Smooth muscle cell (in vitro differentiated cells): ENCODE results near the gene PGM1. TPM values are rescaled to one million over a fixed set of nuclear protein-coding genes. Genes with fewer than 3 reads are reported as not detected.

Experiments used
- DNase-seq: peaks from one replicate; lab custom pipeline; 2025; ENCODE audit not compliant: unreplicated experiment; lab: John Stamatoyannopoulos, UW
- H2AFZ ChIP-seq: fragments of 200-600 bp; sonication (generic); 2 replicates; pipeline ENCODE4 v1.6.0; 2016; ENCODE audit warnings: antibody characterized with exemption, low read depth, mild to moderate bottlenecking
- H3F3A ChIP-seq: fragments of 200-600 bp; sonication (generic); 2 replicates; pipeline ENCODE4 v1.6.0; 2017; ENCODE audit warnings: antibody characterized with exemption, low read depth
- H3K27ac ChIP-seq: fragments of 200-600 bp; sonication (generic); 2 replicates; pipeline ENCODE4 v1.5.1; 2016; ENCODE audit warnings: low read depth, mild to moderate bottlenecking
- H3K27me3 ChIP-seq: fragments of 200-600 bp; sonication (generic); 2 replicates; pipeline ENCODE4 v1.6.1; 2016; ENCODE audit warnings: low read depth, mild to moderate bottlenecking
- H3K36me3 ChIP-seq: fragments of 200-600 bp; sonication (generic); 2 replicates; pipeline ENCODE4 v1.5.1; 2016; ENCODE audit warnings: low read depth
- H3K4me1 ChIP-seq: fragments of 200-600 bp; sonication (generic); 2 replicates; pipeline ENCODE4 v1.5.1; 2016; ENCODE audit warnings: low read depth
- H3K4me2 ChIP-seq: fragments of 200-600 bp; sonication (generic); 2 replicates; pipeline ENCODE4 v1.6.0; 2016; ENCODE audit warnings: mild to moderate bottlenecking
- H3K4me3 ChIP-seq: fragments of 200-600 bp; sonication (generic); 2 replicates; pipeline ENCODE4 v1.5.1; 2016; ENCODE audit warnings: mild to moderate bottlenecking
- H3K79me2 ChIP-seq: fragments of 200-600 bp; sonication (generic); 2 replicates; pipeline ENCODE4 v1.6.0; 2016; ENCODE audit warnings: low read depth, mild to moderate bottlenecking
- H3K9ac ChIP-seq: fragments of 200-600 bp; sonication (generic); 2 replicates; pipeline ENCODE4 v1.6.0; 2016; ENCODE audit warnings: low read depth
- H3K9me3 ChIP-seq: fragments of 200-600 bp; sonication (generic); replicated peaks from 2 replicates; pipeline ENCODE4 v1.5.1; 2016; ENCODE audit warnings: low read depth
- H4K20me1 ChIP-seq: fragments of 200-600 bp; sonication (generic); 2 replicates; pipeline ENCODE4 v1.6.0; 2016; ENCODE audit warnings: low read depth
- WGBS: methylation state at CpG from one replicate; pipeline ENCODE4 v1.1.7; 2016; ENCODE audit warnings: low lambda C conversion rate; 5-methylcytosine and 5-hydroxymethylcytosine counted together
- polyA plus RNA-seq: library from polyadenylated mRNA; unstranded; fragments of >200 nt; fragmentation: Nextera tagmentation; extraction: Ambion mirVana; gene quantifications from 2 replicates; pipeline ENCODE4 v1.2.1, GENCODE V29; 2016
- total RNA-seq: library from RNA; depleted of rRNA; stranded (reverse); fragments of >200 nt; gene quantifications from 2 replicates; pipeline ENCODE4 v1.2.3, GENCODE V29; 2014
- TF ChIP-seq, protein P1 (sequence below): fragments of 200-600 bp; sonication (generic); IDR thresholded peaks from 2 replicates; pipeline ENCODE4 v1.5.1; 2017; ENCODE audit warnings: borderline replicate concordance, mild to moderate bottlenecking, antibody characterized with exemption; ENCODE audit not compliant: insufficient read depth, poor library complexity, severe bottlenecking

PGM1 gene
- total and polyA plus RNA-seq, 2 experiments from 2014 or later = 72.7 to 87.6 TPM

DNA sequence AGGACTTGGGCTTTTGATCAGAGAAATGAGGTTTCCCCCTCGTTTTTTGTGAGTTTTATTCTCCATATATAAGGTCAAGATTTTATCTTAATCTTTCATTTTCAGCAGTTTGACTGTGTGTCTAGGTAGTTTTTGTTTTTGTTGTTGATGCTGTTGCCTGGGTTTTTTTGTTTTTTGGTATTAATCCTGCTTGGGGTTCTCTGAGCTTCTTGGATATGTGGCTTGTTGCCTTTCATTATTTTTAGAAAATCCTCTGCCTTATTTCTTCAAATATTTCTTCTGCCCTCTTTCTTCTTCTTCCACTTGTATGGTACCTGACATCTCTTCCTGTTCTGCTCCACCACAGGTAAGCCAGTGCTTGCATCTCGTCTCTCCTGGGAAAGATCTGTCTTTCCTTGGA lies 44.9 kb upstream of the PGM1 start:
- Histone ChIP-seq H4K20me1 (no peaks in the 10 kb centered on the region), H3K79me2 (no peaks in the 10 kb centered on the region), H3K27ac (no peak overlapping the region), H3K9me3 (no peaks in the 10 kb centered on the region), H3K36me3 (peaks cover 4% of the 10 kb centered on the region), H3K4me2 (no peak overlapping the region), H3K4me1 (no peaks in the 10 kb centered on the region), H3K4me3 (no peak overlapping the region), H3F3A (no peaks in the 10 kb centered on the region), H3K27me3 (no peaks in the 10 kb centered on the region), H3K9ac (no peak overlapping the region), H2AFZ (no peak overlapping the region)
- DNase-seq = no peak
- 98% methylated on average over 2 of the region's 2 CpGs for WGBS
- TF ChIP-seq, protein P1, sequence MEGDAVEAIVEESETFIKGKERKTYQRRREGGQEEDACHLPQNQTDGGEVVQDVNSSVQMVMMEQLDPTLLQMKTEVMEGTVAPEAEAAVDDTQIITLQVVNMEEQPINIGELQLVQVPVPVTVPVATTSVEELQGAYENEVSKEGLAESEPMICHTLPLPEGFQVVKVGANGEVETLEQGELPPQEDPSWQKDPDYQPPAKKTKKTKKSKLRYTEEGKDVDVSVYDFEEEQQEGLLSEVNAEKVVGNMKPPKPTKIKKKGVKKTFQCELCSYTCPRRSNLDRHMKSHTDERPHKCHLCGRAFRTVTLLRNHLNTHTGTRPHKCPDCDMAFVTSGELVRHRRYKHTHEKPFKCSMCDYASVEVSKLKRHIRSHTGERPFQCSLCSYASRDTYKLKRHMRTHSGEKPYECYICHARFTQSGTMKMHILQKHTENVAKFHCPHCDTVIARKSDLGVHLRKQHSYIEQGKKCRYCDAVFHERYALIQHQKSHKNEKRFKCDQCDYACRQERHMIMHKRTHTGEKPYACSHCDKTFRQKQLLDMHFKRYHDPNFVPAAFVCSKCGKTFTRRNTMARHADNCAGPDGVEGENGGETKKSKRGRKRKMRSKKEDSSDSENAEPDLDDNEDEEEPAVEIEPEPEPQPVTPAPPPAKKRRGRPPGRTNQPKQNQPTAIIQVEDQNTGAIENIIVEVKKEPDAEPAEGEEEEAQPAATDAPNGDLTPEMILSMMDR = no peak

DNA sequence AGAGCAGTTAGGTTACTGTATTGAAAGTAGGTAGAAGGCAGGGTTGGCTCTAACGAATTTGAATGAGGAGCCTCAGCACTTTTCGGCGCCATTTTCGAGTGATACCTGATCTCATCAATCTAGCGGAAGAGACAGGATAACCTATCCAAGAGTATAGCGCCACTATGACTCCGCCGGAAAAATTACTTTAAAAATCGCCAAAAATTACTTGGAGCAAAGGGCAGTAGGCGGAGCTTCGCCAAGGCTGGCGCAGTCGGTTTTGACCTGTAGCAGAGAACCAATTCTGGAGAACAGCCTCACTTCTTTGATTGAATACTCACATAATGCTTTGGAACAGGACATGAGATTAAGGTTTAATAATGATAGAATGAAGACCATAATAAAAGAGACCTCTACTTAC lies 44.3 kb upstream of the PGM1 start:
- WGBS = 92% methylated on average over 13 of the region's 13 CpGs
- Histone ChIP-seq H3K4me3 (no peak overlapping the region), H3F3A (no peaks in the 10 kb centered on the region), H3K9me3 (no peaks in the 10 kb centered on the region), H3K4me2 (no peak overlapping the region), H3K79me2 (no peaks in the 10 kb centered on the region), H4K20me1 (no peaks in the 10 kb centered on the region), H3K9ac (no peak overlapping the region), H3K36me3 (peaks cover 4% of the 10 kb centered on the region), H3K27me3 (no peaks in the 10 kb centered on the region), H3K27ac (no peak overlapping the region), H2AFZ (no peak overlapping the region), H3K4me1 (no peaks in the 10 kb centered on the region)
- TF ChIP-seq, protein P1 = no peak
- no peak for DNase-seq

GRCh38 chr1:63555480-63555879 lies 37.7 kb upstream of the PGM1 start:
- Histone ChIP-seq H3K9me3 (no peaks in the 10 kb centered on the region), H3K27ac (no peak overlapping the region), H3K36me3 (no peaks in the 10 kb centered on the region), H3K9ac (no peak overlapping the region), H4K20me1 (no peaks in the 10 kb centered on the region), H3K27me3 (no peaks in the 10 kb centered on the region), H3K4me2 (no peak overlapping the region), H2AFZ (no peak overlapping the region), H3K4me1 (no peaks in the 10 kb centered on the region), H3F3A (no peaks in the 10 kb centered on the region), H3K79me2 (no peaks in the 10 kb centered on the region), H3K4me3 (no peak overlapping the region)
- TF ChIP-seq, protein P1 = no peak
- no peak for DNase-seq

DNA sequence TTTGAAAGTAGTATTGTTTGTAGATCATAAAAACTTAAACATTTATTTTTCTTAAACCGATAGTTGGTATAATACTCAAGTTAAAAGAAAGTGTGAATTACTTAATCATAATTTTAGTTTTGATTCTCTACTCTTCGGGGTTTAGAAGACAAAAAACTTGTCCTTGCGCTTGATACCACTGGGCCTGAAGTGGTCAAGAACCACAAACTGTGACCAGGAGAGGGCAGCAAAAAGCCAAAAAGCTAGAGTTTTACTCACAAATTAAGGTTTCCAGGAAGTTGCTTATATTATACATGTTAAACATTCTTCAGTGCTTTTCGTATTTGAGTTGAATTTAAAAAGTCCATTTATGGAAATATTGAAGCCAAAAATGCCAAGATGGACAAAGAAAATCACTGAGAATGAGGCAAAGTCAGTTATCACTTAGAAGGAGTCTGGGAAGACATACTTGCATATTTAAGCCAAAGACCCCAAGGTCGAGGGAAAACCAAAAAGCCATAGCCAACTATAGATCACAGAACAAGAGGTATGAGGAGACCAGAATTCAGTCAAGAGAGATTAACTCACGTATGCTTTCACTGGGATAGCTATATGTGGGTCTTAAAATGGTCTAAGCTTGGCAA lies 35.7 kb upstream of the PGM1 start:
- 46% methylated on average over 6 of the region's 6 CpGs for WGBS
- Histone ChIP-seq H3K9ac (no peak overlapping the region), H2AFZ (peak overlapping the region; percentile 65)

More for the DNA sequence above, 35.7 kb upstream of the PGM1 start:
- DNase-seq = no peak
- Histone ChIP-seq H3F3A (no peaks in the 10 kb centered on the region), H3K79me2 (no peaks in the 10 kb centered on the region), H3K27me3 (no peaks in the 10 kb centered on the region), H3K36me3 (no peaks in the 10 kb centered on the region), H4K20me1 (no peaks in the 10 kb centered on the region), H3K4me2 (no peak overlapping the region), H3K27ac (no peak overlapping the region), H3K4me3 (no peak overlapping the region), H3K9me3 (no peaks in the 10 kb centered on the region), H3K4me1 (no peaks in the 10 kb centered on the region)
- TF ChIP-seq, protein P1 = peak; percentile 59
